HepG2 (cell line): ENCODE data around the gene ABT1. TPM values are rescaled to one million over a fixed set of nuclear protein-coding genes. Genes with fewer than 3 reads are reported as not detected.

Source experiments
- IKZF4 ChIP-seq: sonication (generic); formaldehyde crosslinking; IDR thresholded peaks from 2 replicates; pipeline ENCODE4 v1.5.1; 2020; ENCODE audit warnings: borderline replicate concordance, mild to moderate bottlenecking, low read depth, missing genetic modification reagents; ENCODE audit errors: not compliant biosample characterization
- KDM2A ChIP-seq: sonication (generic); formaldehyde crosslinking; IDR thresholded peaks from 2 replicates; pipeline ENCODE4 v1.4.0; 2020; ENCODE audit warnings: low read depth, missing genetic modification reagents, borderline replicate concordance
- KDM5A ChIP-seq: fragments of 200-600 bp; sonication (generic); IDR thresholded peaks from 2 replicates; pipeline ENCODE4 v1.7.0; 2018; ENCODE audit warnings: antibody characterized with exemption, mild to moderate bottlenecking, low read length, borderline replicate concordance
- MYC ChIP-seq: sonication (generic); formaldehyde crosslinking; IDR thresholded peaks from 2 replicates; pipeline ENCODE4 v1.9.0; 2021; ENCODE audit warnings: missing genetic modification reagents, borderline replicate concordance
- RAD51 ChIP-seq: fragments of 450-650 bp; IDR thresholded peaks from 2 replicates; pipeline ENCODE4 v1.6.1; 2016; ENCODE audit warnings: borderline replicate concordance
- RBM22 ChIP-seq: fragments of 200-400 bp; formaldehyde crosslinking; optimal IDR thresholded peaks from 2 replicates; pipeline ENCODE3; 2017; ENCODE audit warnings: mild to moderate bottlenecking, low read length, moderate library complexity
- REPIN1 ChIP-seq: sonication (generic); formaldehyde crosslinking; IDR thresholded peaks from 2 replicates; pipeline ENCODE4 v1.8.0; 2022; ENCODE audit warnings: missing genetic modification reagents, low read depth, mild to moderate bottlenecking, borderline replicate concordance
- SALL1 ChIP-seq: sonication (generic); formaldehyde crosslinking; IDR thresholded peaks from 2 replicates; pipeline ENCODE4 v1.8.0; 2022; ENCODE audit warnings: mild to moderate bottlenecking, missing genetic modification reagents
- SATB2 ChIP-seq: sonication (generic); formaldehyde crosslinking; IDR thresholded peaks from 2 replicates; pipeline ENCODE4 v1.5.0; 2020; ENCODE audit warnings: missing genetic modification reagents
- TOE1 ChIP-seq: sonication (generic); formaldehyde crosslinking; IDR thresholded peaks from 2 replicates; pipeline ENCODE4 v1.4.0; 2020; ENCODE audit warnings: mild to moderate bottlenecking, missing genetic modification reagents
- ZNF207 ChIP-seq: fragments of 450-650 bp; IDR thresholded peaks from 2 replicates; pipeline ENCODE4 v1.6.1; 2016; ENCODE audit warnings: antibody characterized with exemption, borderline replicate concordance
- ZNF275 ChIP-seq: sonication (generic); formaldehyde crosslinking; IDR thresholded peaks from 2 replicates; pipeline ENCODE4 v1.8.0; 2022; ENCODE audit warnings: missing genetic modification reagents, mild to moderate bottlenecking, inconsistent platforms, borderline replicate concordance
- ZNF543 ChIP-seq: sonication (generic); formaldehyde crosslinking; IDR thresholded peaks from 2 replicates; pipeline ENCODE4 v1.4.0; 2020; ENCODE audit warnings: mild to moderate bottlenecking, missing genetic modification reagents
- ZNF687 ChIP-seq: sonication (generic); formaldehyde crosslinking; IDR thresholded peaks from 2 replicates; pipeline ENCODE4 v1.5.1; 2020; ENCODE audit warnings: mild to moderate bottlenecking, missing genetic modification reagents, moderate library complexity
- ZNF691 ChIP-seq: sonication (generic); formaldehyde crosslinking; IDR thresholded peaks from 2 replicates; pipeline ENCODE4 v1.4.0; 2020; ENCODE audit warnings: missing genetic modification reagents, low read depth, mild to moderate bottlenecking, borderline replicate concordance
- ZNF800 ChIP-seq: sonication (generic); formaldehyde crosslinking; IDR thresholded peaks from 2 replicates; pipeline ENCODE4 v1.4.0; 2020; ENCODE audit warnings: missing genetic modification reagents
- ZNF83 ChIP-seq: sonication (generic); formaldehyde crosslinking; IDR thresholded peaks from 2 replicates; pipeline ENCODE4 v1.4.0; 2020; ENCODE audit warnings: missing genetic modification reagents, mild to moderate bottlenecking, borderline replicate concordance
- ZNF839 ChIP-seq: sonication (generic); formaldehyde crosslinking; IDR thresholded peaks from 2 replicates; pipeline ENCODE4 v1.4.0; 2020; ENCODE audit warnings: missing genetic modification reagents, mild to moderate bottlenecking, borderline replicate concordance
- ZSCAN25 ChIP-seq: sonication (generic); formaldehyde crosslinking; IDR thresholded peaks from 2 replicates; pipeline ENCODE4 v1.8.0; 2022; ENCODE audit warnings: mild to moderate bottlenecking, missing genetic modification reagents
- polyA plus RNA-seq, 8 experiments: library from polyadenylated mRNA; depleted of rRNA in 3 of 8; stranded (reverse) in 7 of 8; unstranded in 1 of 8; fragments of >200 nt; fragmentation: Illumina TruSeq in 4 of 8; extraction: Trizol in 4 of 8; gene quantifications; 2 replicates each; pipeline versions ENCODE4 v1.2.1 to v1.2.3, GENCODE V29; 2011 to 2016; ENCODE audit warnings: low read depth in 4 of 8, missing spikeins in 1 of 8, mixed read lengths in 1 of 8; ENCODE audit not compliant: insufficient read depth in 1 of 8
- total RNA-seq, 5 experiments: library from RNA; depleted of rRNA; stranded (reverse); fragments of >200 nt; fragmentation: Illumina TruSeq; extraction: Trizol; gene quantifications; 2 replicates each; pipeline ENCODE4 v1.2.3, GENCODE V29; 2016; ENCODE audit warnings: low read depth in 1 of 5

Gene ABT1
- total and polyA plus RNA-seq, 2 of the 13 experiments (the other 11 are each of a cell fraction or from before 2014, with no cell fraction given): 38.4 TPM

DNA sequence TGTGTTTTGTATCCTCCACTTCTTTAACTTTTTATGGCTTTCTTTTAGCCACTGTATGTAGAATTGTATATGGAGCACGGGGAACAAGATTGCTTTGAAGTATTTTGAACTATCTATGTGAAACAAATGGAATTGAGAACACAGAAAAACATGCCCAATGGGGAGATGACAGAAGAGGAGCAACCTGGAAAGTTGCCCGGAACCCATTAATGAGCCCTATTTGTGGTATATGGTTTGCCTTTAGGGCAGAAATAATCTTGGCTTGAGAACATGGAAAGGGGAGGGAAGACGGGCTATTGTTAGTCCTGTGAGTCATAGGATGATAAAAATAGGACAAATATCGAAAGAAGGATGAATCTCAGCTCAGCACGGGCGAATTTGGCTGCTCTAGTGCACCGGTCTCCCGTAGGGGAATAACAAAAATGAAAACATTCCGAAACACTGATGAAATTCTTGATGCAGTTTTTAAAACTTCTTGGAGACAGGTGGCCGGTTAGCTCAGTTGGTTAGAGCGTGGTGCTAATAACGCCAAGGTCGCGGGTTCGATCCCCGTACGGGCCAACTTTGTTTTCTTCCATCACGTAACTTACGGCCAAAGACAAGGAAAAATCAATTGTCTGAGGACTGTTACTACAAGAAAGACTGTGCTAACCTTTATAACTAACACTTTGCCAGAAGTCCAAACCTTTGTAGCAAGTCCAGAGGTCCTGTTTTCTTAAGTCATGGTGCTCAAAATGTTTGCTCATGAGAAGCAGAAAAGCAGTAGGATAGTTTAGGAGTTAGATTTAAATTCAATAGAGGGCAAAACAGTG, 42.9 kb upstream of the ABT1 start (continued):
- TF ChIP-seq TOE1 (CRISPR knock-in tag) (peak; percentile 35; the same call in 1 of the 2 replicates), ZNF207 (no peak), KDM5A (peak; percentile 24; the same call in 1 of the 2 replicates), REPIN1 (CRISPR knock-in tag) (peak; percentile 54; the same call in 1 of the 2 replicates), ZNF800 (no peak), ZNF691 (CRISPR knock-in tag) (no peak), IKZF4 (CRISPR knock-in tag) (no peak), ZNF687 (CRISPR knock-in tag) (no peak), RAD51 (no peak), ZNF83 (no peak), ZNF839 (CRISPR knock-in tag) (no peak), ZNF543 (CRISPR knock-in tag) (no peak), KDM2A (CRISPR knock-in tag) (no peak), ZNF275 (CRISPR knock-in tag) (no peak), ZSCAN25 (CRISPR knock-in tag) (no peak), RBM22 (peak; percentile 97), SATB2 (CRISPR knock-in tag) (no peak; the same call in 1 of the 2 replicates), MYC (no peak), SALL1 (peak; percentile 74)
